ENCODE results near the gene MTRR.

DNA sequence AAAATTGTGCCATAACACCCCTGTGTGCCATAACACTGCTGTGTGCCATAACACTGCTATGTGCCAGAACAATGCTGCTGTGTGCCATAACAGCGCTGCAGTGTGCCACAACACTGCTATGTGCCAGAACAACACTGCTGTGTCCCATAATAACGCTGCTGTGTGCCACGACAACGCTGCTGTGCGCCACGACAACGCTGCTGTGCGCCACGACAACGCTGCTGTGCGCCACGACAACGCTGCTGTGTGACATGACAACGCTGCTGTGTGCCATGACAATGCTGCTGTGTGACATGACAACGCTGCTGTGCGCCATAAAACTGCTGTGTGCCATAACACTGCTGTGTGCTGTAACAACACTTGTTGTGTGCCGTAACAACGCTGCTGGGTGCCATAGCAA is 44.0 kb upstream of the MTRR start:
- TF ChIP-seq, protein P1, sequence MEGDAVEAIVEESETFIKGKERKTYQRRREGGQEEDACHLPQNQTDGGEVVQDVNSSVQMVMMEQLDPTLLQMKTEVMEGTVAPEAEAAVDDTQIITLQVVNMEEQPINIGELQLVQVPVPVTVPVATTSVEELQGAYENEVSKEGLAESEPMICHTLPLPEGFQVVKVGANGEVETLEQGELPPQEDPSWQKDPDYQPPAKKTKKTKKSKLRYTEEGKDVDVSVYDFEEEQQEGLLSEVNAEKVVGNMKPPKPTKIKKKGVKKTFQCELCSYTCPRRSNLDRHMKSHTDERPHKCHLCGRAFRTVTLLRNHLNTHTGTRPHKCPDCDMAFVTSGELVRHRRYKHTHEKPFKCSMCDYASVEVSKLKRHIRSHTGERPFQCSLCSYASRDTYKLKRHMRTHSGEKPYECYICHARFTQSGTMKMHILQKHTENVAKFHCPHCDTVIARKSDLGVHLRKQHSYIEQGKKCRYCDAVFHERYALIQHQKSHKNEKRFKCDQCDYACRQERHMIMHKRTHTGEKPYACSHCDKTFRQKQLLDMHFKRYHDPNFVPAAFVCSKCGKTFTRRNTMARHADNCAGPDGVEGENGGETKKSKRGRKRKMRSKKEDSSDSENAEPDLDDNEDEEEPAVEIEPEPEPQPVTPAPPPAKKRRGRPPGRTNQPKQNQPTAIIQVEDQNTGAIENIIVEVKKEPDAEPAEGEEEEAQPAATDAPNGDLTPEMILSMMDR (IDR thresholded peaks at IDR 0.05; ENCODE audit: low read length), result no peak
- TF ChIP-seq EZH2 (optimal IDR thresholded peaks at IDR 0.05; ENCODE audit: low read depth, low read length), result no peak

All from MM.1S (cell line).